Measurements from ENCODE around the gene ANK2. TPM values are rescaled to one million over a fixed set of nuclear protein-coding genes. Genes with fewer than 3 reads are reported as not detected.
A peak's percentile ranks its signal among the peaks of the same experiment; 100 is the strongest.

ANK2 gene
- total RNA-seq, 1 donor: 79.6 TPM

DNA sequence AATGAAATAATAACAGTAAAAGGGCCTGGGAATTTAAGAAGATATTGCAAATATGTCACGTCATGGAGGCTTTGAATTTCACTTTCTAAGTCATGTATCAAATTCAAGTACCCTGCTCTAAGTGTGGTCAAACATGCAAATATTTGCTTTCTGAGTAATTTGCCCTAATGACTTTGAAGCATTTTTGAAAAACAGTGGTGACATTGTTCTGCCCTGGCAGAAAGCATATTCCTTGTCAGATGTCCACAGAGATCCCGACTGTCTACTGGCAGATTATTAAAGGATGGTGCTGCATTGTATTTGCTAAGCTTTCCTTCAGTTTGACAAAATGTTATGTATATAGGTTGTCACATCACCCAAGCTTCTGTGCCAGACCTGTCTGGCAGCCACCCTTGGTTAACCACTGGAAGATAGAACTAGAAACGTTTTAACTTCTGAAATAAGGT lies 92.5 kb downstream of the ANK2 start:
- H3K36me3 ChIP-seq (ENCODE audit: insufficient read depth, low read length): no peaks in the 10 kb centered on the region
- peak overlapping the region; percentile 66 for H3K4me2 ChIP-seq (ENCODE audit: insufficient read depth, low read length)
- no peaks in the 10 kb centered on the region for H3K27me3 ChIP-seq (ENCODE audit: insufficient read depth, low read length)
- no peaks in the 10 kb centered on the region for H4K20me1 ChIP-seq (ENCODE audit: insufficient read depth, low read length)
- peak overlapping the region; percentile 18 for H3K4me3 ChIP-seq (ENCODE audit: insufficient read depth, low read length)
- peaks cover 19% of the 10 kb centered on the region for H3K4me1 ChIP-seq (ENCODE audit: insufficient read depth, low read length)
- peak overlapping the region; percentile 80 for H3K27ac ChIP-seq (ENCODE audit: low read depth, low read length)
- no peaks in the 10 kb centered on the region for H3K79me2 ChIP-seq (ENCODE audit: insufficient read depth, low read length)
- H3K9me3 ChIP-seq (ENCODE audit: low read depth, low read length): no peaks in the 10 kb centered on the region
- H2AFZ ChIP-seq (ENCODE audit: low read length): peak overlapping the region; percentile 64
- peak; percentile 31 for DNase-seq (ENCODE audit: insufficient read length, low spot score, missing footprints)
- TF ChIP-seq CTCF (IDR thresholded peaks at IDR 0.05; ENCODE audit: extremely low read depth, low read depth, low read length): no peak

- Histone ChIP-seq H3K27ac (ENCODE audit: low read depth, low read length) (peak overlapping the region; percentile 34), H3K36me3 (ENCODE audit: insufficient read depth, low read length) (no peaks in the 10 kb centered on the region), H3K27me3 (ENCODE audit: insufficient read depth, low read length) (no peaks in the 10 kb centered on the region), H3K4me3 (ENCODE audit: insufficient read depth, low read length) (no peak overlapping the region), H4K20me1 (ENCODE audit: insufficient read depth, low read length) (no peaks in the 10 kb centered on the region), H3K9me3 (ENCODE audit: low read depth, low read length) (no peaks in the 10 kb centered on the region), H3K4me1 (ENCODE audit: insufficient read depth, low read length) (peaks cover 19% of the 10 kb centered on the region), H3K79me2 (ENCODE audit: insufficient read depth, low read length) (no peaks in the 10 kb centered on the region), H3K4me2 (ENCODE audit: insufficient read depth, low read length) (peak overlapping the region; percentile 66), H2AFZ (ENCODE audit: low read length) (no peak overlapping the region)
- no peak for DNase-seq (ENCODE audit: insufficient read length, low spot score, missing footprints)
- no peak for TF ChIP-seq CTCF (IDR thresholded peaks at IDR 0.05; ENCODE audit: extremely low read depth, low read depth, low read length)
Observed at GRCh38 chr4:113142351-113142750, 92.9 kb downstream of the ANK2 start.

DNA sequence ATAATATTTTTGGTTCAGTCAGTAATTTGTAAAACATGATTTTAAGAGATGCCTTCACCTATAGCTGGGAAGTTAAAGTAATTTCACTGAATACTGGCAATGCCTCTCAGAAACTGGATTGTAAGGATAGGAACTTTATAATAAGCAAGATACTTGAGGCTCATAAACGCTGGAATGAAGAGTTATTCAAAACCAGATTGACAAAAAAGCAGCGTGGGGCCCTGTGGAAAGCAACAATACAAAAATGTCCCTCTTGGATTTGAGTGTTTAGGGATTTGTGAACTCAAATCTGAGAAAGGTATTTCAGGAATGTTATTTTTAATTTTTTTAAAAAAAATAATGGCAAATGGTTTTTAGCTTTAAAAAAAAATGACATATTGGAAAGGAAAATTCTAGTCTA lies 94.6 kb downstream of the ANK2 start:
- Histone ChIP-seq H3K27me3 (ENCODE audit: insufficient read depth, low read length) (no peaks in the 10 kb centered on the region), H2AFZ (ENCODE audit: low read length) (peak overlapping the region; percentile 52), H3K9me3 (ENCODE audit: low read depth, low read length) (no peaks in the 10 kb centered on the region), H3K36me3 (ENCODE audit: insufficient read depth, low read length) (no peaks in the 10 kb centered on the region), H3K27ac (ENCODE audit: low read depth, low read length) (no peak overlapping the region), H4K20me1 (ENCODE audit: insufficient read depth, low read length) (no peaks in the 10 kb centered on the region), H3K4me2 (ENCODE audit: insufficient read depth, low read length) (no peak overlapping the region), H3K4me3 (ENCODE audit: insufficient read depth, low read length) (no peak overlapping the region), H3K79me2 (ENCODE audit: insufficient read depth, low read length) (no peaks in the 10 kb centered on the region), H3K4me1 (ENCODE audit: insufficient read depth, low read length) (peaks cover 21% of the 10 kb centered on the region)
- no peak for TF ChIP-seq CTCF (IDR thresholded peaks at IDR 0.05; ENCODE audit: extremely low read depth, low read depth, low read length)
- DNase-seq (ENCODE audit: insufficient read length, low spot score, missing footprints): no peak

DNA sequence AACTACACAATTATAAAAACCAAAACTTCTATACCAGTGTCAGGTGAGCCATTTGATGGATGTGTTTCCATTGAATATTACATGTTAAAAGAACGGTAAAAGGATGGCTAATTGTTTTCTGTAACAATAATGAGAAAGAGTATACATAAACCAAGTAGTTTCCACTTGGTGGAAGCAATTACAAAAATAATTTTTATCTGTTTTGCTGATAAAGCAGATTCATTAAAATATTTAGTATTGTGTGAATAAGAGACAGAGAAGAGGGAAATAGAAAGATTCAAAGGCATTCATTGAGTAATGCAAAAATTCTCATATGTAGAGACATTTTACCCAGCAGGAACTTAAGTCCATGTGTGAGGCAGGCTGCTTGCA lies 95.7 kb downstream of the ANK2 start:
- TF ChIP-seq CTCF (IDR thresholded peaks at IDR 0.05; ENCODE audit: extremely low read depth, low read depth, low read length): no peak
- Histone ChIP-seq H2AFZ (ENCODE audit: low read length) (peak overlapping the region; percentile 66), H3K4me1 (ENCODE audit: insufficient read depth, low read length) (peaks cover 21% of the 10 kb centered on the region), H3K9me3 (ENCODE audit: low read depth, low read length) (no peaks in the 10 kb centered on the region), H3K27ac (ENCODE audit: low read depth, low read length) (no peak overlapping the region), H4K20me1 (ENCODE audit: insufficient read depth, low read length) (no peaks in the 10 kb centered on the region), H3K36me3 (ENCODE audit: insufficient read depth, low read length) (no peaks in the 10 kb centered on the region), H3K4me2 (ENCODE audit: insufficient read depth, low read length) (no peak overlapping the region), H3K27me3 (ENCODE audit: insufficient read depth, low read length) (no peaks in the 10 kb centered on the region), H3K79me2 (ENCODE audit: insufficient read depth, low read length) (no peaks in the 10 kb centered on the region), H3K4me3 (ENCODE audit: insufficient read depth, low read length) (no peak overlapping the region)
- no peak for DNase-seq (ENCODE audit: insufficient read length, low spot score, missing footprints)
